NCI-H1105 (cell line): Measurements from ENCODE around the gene WDR33.

Experiments used
- DNase-seq: peaks from one replicate; lab custom pipeline; 2025; lab: John Stamatoyannopoulos, UW

The WDR33 gene

DNA sequence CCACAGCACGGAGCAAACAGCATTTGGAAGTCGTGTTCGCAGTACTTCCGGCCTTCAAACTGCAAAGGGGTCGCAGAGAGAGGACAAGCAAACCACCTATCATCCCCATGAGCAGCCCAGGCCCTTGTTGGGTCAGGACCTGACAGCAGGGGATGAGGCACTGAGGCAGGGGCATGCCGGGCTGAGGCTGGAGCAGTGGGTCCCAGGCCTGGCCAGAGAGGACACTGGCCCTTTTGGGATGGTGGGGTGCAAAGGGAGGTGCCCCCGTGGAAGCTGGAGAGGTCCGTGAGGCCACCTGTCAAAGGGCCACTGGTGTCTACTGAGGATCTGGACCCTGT lies 156.2 kb downstream of the WDR33 start:
- no peak for DNase-seq

DNA sequence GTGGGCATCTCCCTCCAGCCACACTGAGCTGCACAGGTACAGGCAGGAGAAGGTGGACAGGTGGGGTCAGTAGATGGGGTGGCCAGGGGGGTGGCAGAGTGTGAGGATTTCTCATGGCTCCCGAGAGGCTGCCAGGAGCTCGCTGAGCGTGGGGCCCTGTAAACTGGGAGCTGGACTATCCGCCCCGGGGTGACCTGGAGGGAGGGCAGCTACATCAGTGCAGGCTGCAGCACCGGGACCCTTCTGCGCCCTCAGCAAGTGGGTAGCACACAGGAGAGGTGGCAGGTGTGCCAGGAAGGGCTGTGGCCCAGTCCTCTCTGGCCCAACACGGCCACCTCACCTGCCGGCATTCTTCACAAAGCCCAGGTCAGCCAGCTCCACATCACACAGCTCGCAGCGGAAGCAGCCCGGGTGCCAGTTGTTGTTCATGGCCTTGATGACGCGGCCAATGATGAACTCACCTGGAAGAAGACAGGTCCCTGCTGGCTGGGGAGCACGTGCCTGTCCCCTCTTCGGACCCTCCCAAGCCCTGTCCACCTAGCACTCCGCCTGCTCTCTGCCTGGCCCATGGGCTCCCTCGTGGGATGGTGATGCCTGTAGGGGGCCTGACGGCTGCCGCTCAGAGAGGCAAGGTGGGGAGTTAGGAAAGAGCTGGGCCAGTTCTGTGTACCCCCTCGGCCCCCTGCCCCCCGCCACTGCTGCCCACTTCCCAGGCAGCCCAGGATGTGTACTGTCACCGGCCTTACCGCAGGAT lies 156.7 kb downstream of the WDR33 start:
- no peak for DNase-seq

DNA sequence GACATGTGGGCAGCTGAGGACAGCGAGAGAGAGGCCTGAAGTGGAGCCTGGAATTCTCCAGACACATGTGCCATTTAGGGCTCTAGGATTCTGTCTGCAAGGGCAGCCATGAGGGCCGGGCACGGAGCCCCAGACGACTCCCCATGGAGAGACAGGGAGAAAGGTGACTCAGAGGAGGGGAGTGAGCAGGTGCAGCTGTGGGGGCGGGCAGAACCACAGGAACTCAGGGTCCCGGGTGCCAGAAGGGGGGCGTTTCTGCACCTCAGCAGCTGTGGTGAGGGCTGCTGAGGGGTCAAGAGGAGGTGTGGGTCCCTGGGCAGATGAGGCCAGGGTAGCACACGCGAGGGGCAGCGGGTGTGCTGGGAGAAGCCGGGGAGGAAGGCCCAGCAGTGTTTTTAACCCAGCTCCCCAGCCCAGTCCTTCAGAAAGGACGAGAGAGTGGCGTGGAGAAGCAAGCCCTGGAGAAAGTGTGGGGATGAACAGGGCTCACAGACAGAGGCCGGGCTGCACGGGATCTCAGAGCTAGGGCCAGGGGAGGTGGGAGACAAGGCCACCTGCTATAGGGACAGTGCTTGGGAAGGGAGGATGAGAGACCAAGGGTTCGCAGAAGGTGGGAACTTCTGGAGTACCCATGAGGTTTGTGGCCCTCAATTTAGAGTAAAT lies 157.4 kb downstream of the WDR33 start:
- DNase-seq, result no peak

DNA sequence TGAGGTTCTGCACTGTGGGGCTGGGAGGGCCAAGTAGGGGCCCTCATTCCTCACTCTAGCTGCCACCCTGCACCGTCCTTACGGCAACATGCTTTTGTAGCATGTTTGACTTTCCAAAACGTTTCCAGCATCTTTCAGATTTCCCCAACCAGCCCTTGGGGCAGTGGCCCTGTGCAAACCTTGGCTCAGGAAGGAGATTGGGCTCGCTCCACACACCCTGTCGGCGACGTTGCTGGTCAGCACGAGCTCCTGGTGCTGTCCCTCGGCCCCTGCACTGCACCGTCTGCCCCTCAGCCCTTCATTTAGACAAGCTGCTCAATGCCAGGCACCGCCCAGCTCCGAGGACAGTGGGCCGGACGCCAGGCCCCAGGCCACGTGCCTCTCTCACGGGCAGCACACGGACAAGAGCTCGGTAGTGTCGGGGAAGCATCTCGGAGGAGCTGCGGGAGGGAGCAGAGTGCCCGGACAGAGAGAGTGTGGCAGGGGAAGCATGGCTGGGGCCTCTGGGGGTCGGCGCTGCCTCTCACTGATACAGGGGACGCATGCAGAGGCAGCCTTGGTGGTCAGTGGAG lies 158.1 kb downstream of the WDR33 start:
- DNase-seq, result no peak

DNA sequence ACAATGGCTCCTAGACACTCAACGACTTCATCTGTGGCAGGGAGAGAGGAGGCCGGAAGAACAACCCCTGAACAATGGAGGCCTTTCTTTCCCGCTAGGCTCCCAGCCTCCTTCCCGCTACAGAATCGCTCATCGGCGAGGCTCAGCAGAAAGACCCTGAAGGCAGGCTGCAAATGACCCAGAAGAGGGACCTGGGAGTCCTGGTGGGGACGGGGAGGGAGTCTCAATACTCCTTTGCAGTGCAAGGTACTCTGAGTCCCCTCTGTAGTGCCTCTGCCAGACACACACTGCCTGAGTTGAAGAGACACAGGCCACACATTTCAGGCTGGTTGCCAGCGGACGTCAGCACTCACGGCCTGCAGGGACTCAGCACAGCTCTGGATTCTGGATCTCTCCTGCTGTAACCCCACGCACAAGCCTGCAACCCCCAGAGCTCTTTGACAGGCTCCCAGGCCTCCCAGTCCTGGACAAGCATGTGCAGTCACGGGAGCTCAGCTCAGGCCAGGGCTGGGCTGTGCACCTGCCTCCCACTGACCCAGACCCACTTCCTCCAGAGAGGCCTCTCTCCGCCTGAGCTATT lies 158.9 kb downstream of the WDR33 start:
- DNase-seq, result no peak

DNA sequence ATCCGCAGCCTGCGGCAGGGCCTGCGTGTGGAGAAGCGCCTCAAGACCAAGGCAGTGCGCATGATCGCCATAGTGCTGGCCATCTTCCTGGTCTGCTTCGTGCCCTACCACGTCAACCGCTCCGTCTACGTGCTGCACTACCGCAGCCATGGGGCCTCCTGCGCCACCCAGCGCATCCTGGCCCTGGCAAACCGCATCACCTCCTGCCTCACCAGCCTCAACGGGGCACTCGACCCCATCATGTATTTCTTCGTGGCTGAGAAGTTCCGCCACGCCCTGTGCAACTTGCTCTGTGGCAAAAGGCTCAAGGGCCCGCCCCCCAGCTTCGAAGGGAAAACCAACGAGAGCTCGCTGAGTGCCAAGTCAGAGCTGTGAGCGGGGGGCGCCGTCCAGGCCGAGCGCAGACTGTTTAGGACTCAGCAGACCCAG lies 159.6 kb downstream of the WDR33 start:
- no peak for DNase-seq
